Right ventricle myocardium inferior (tissue), 1 donor: ENCODE results near the gene TMEM129. TPM values are rescaled to one million over a fixed set of nuclear protein-coding genes. Genes with fewer than 3 reads are reported as not detected.

Experiments
- ATAC-seq: fragments of 200-7000 bp; cut with Tn5 transposase; one replicate; pipeline ENCODE4 v1.9.1; 2020; ENCODE audit warnings: mild to moderate bottlenecking, moderate library complexity
- DNase-seq: peaks from one replicate; pipeline ENCODE4 v3.0.0; 2021; ENCODE audit errors: missing footprints
- intact Hi-C: fragments of 100-400 bp; cut with DNase I; formaldehyde crosslinking; loops from one replicate; pipeline ENCODE4 v1.11.0; 2022
- long read RNA-seq: library from polyadenylated mRNA; unstranded; transcript quantifications from one replicate; pipeline ENCODE4 v2.0.0, GENCODE V29; 2021
- total RNA-seq: library from RNA; stranded (reverse); fragmentation: NEBNext Ultra II Directional; extraction: Animal tissue kit (Norgen Biotek cat#: 25700); gene quantifications from one replicate; pipeline ENCODE4 v1.2.1, GENCODE V29; 2021
- donor health status: DM: no; HTN: yes; CAD: no; lungs with severe emphysema.

TMEM129 gene
- 26.3 TPM for total RNA-seq
- long read RNA-seq, transcript TMEM129-202 (4 exons, 2,810 nt) = major isoform, 33 of 71 reads
- long read RNA-seq, partial matches to known transcripts = 15 of 71 reads
- long read RNA-seq, other reads (novel, unspliced or antisense) = 20 of 71 reads

- peak; percentile 89 for ATAC-seq
- intact Hi-C loops = no loop called here
- peak; percentile 96 for DNase-seq
Observed at GRCh38 chr4:1721003-1721665, at the start of gene TMEM129, which contains the start of gene TACC3. Gene TMEM129 (minus strand): TSS chr4:1721323. CDS start chr4:1720837, 486 bp downstream. Gene TACC3 (plus strand): TSS chr4:1721521. CDS start chr4:1723422, 1,901 bp downstream.

- intact Hi-C loops = no loop called here
- no peak for ATAC-seq
- DNase-seq = no peak
Observed at GRCh38 chr4:1770791-1771231, 49.7 kb upstream of the TMEM129 start.

- ATAC-seq = no peak
- intact Hi-C loops = no loop called here
- DNase-seq = no peak
Observed at GRCh38 chr4:1770245-1770644, 49.1 kb upstream of the TMEM129 start.

GRCh38 chr4:1769692-1770091, 48.6 kb upstream of the TMEM129 start:
- DNase-seq (no peak), ATAC-seq (no peak)
- intact Hi-C loops = no loop called here

GRCh38 chr4:1768367-1769034, 47.4 kb upstream of the TMEM129 start:
- DNase-seq (no peak), ATAC-seq (no peak)
- intact Hi-C loops = no loop called here

- ATAC-seq = no peak
- no peak for DNase-seq
- intact Hi-C loops = no loop called here
Observed at GRCh38 chr4:1767770-1768366, 46.7 kb upstream of the TMEM129 start.

GRCh38 chr4:1767061-1767769, 46.1 kb upstream of the TMEM129 start:
- ATAC-seq (peak; percentile 17), DNase-seq (no peak)
- intact Hi-C loops = no loop called here

- ATAC-seq (peak; percentile 5), DNase-seq (no peak)
- intact Hi-C loops = no loop called here
Observed at GRCh38 chr4:1766106-1767060, 45.3 kb upstream of the TMEM129 start.

GRCh38 chr4:1765409-1766072, 44.4 kb upstream of the TMEM129 start:
- intact Hi-C loops = no loop called here

GRCh38 chr4:1764670-1765069, 43.5 kb upstream of the TMEM129 start:
- DNase-seq = no peak
- ATAC-seq = no peak
- intact Hi-C loops = no loop called here

More at GRCh38 chr4:1765409-1766072, 44.4 kb upstream of the TMEM129 start:
- DNase-seq (no peak), ATAC-seq (no peak)

- intact Hi-C loops = no loop called here
- peak; percentile 32 for ATAC-seq
- DNase-seq = no peak
Observed at GRCh38 chr4:1763550-1764080, 42.5 kb upstream of the TMEM129 start.

GRCh38 chr4:1763070-1763549, 42.0 kb upstream of the TMEM129 start:
- ATAC-seq = no peak
- no peak for DNase-seq
- intact Hi-C loops = no loop called here

- ATAC-seq (no peak), DNase-seq (no peak)
- intact Hi-C loops = no loop called here
Observed at GRCh38 chr4:1762264-1763010, 41.3 kb upstream of the TMEM129 start.

GRCh38 chr4:1761130-1761689, 40.1 kb upstream of the TMEM129 start:
- DNase-seq = no peak
- no peak for ATAC-seq
- intact Hi-C loops = no loop called here

- ATAC-seq (no peak), DNase-seq (no peak)
- intact Hi-C loops = no loop called here
Observed at GRCh38 chr4:1760521-1761071, 39.5 kb upstream of the TMEM129 start.

GRCh38 chr4:1759818-1760223, 38.7 kb upstream of the TMEM129 start:
- intact Hi-C loops = no loop called here
- DNase-seq = no peak
- ATAC-seq = no peak
